CD14-positive monocyte (primary cell): ENCODE data around the gene ACSL1. TPM values are rescaled to one million over a fixed set of nuclear protein-coding genes. Genes with fewer than 3 reads are reported as not detected.

ENCODE experiments used
- DNase-seq, 3 donors: peaks; one replicate each; pipeline ENCODE4 v3.0.0-alpha.2; 2011 to 2022
- H2AFZ ChIP-seq: 2 replicates; pipeline ENCODE4 v1.6.0; 2012; ENCODE audit warnings: mild to moderate bottlenecking, low read depth, low read length, inconsistent platforms; ENCODE audit not compliant: insufficient read depth, poor library complexity, severe bottlenecking
- H3K27ac ChIP-seq, 2 donors: 1 replicate in 1 of 2; 2 replicates in 1 of 2; pipeline ENCODE4 v1.5.1; 2012 to 2013; ENCODE audit warnings: low read length in 2 of 2, control low read depth in 1 of 2, inconsistent platforms in 1 of 2, low read depth in 1 of 2, mild to moderate bottlenecking in 1 of 2
- H3K27me3 ChIP-seq, 2 donors: one replicate each; pipeline versions ENCODE4 v1.6.0 to v1.6.1; 2011 to 2013; ENCODE audit warnings: low read length in 2 of 2; ENCODE audit not compliant: control insufficient read depth in 2 of 2, insufficient read depth in 2 of 2
- H3K36me3 ChIP-seq, 2 donors: replicated peaks in 1 of 2; 1 replicate in 1 of 2; 2 replicates in 1 of 2; pipeline versions ENCODE4 v1.5.1 to v1.6.1; 2012 to 2013; ENCODE audit warnings: low read length in 2 of 2, control low read depth in 1 of 2, inconsistent platforms in 1 of 2, mild to moderate bottlenecking in 1 of 2; ENCODE audit not compliant: insufficient read depth in 2 of 2, control insufficient read depth in 1 of 2
- H3K4me1 ChIP-seq, 2 donors: 1 replicate in 1 of 2; 2 replicates in 1 of 2; pipeline versions ENCODE4 v1.5.1 to v1.6.1; 2012 to 2013; ENCODE audit warnings: low read length in 2 of 2, control low read depth in 1 of 2, inconsistent platforms in 1 of 2, mild to moderate bottlenecking in 1 of 2, moderate library complexity in 1 of 2; ENCODE audit not compliant: insufficient read depth in 2 of 2, control insufficient read depth in 1 of 2
- H3K4me2 ChIP-seq: replicated peaks from 2 replicates; pipeline ENCODE3; 2012; ENCODE audit warnings: low read length, moderate library complexity, mild to moderate bottlenecking; ENCODE audit not compliant: poor library complexity, severe bottlenecking; ENCODE audit errors: extremely low read depth
- H3K4me3 ChIP-seq, 3 experiments: fragments of 200-600 bp in 1 of 3; sonication (generic) in 1 of 3; replicated peaks in 1 of 3; 1 replicate in 2 of 3; 2 replicates in 1 of 3; pipeline ENCODE4 v1.5.1; 2011 to 2013; ENCODE audit warnings: low read length in 3 of 3, mild to moderate bottlenecking in 3 of 3, control low read depth in 2 of 3, low read depth in 2 of 3, inconsistent platforms in 1 of 3, moderate library complexity in 1 of 3
- H3K79me2 ChIP-seq: 2 replicates; pipeline ENCODE4 v1.6.0; 2012; ENCODE audit warnings: mild to moderate bottlenecking, control low read depth, inconsistent platforms, low read length, moderate library complexity; ENCODE audit not compliant: insufficient read depth
- H3K9ac ChIP-seq: 2 replicates; pipeline ENCODE4 v1.6.0; 2017; ENCODE audit warnings: low read length, mild to moderate bottlenecking; ENCODE audit not compliant: insufficient read depth, poor library complexity, severe bottlenecking
- H3K9me3 ChIP-seq, 2 donors: replicated peaks in 1 of 2; 1 replicate in 1 of 2; 2 replicates in 1 of 2; pipeline versions ENCODE4 v1.5.1 to v1.6.1; 2012 to 2013; ENCODE audit warnings: low read length in 2 of 2, control low read depth in 1 of 2; ENCODE audit not compliant: control insufficient read depth in 1 of 2, insufficient read depth in 1 of 2
- H4K20me1 ChIP-seq: 2 replicates; pipeline ENCODE4 v1.6.0; 2012; ENCODE audit warnings: mild to moderate bottlenecking, low read length, control low read depth, moderate library complexity; ENCODE audit not compliant: insufficient read depth
- H3K27ac Mint-ChIP-seq, 7 donors: one replicate each; pipeline ENCODE4 v1.8.0; 2020; ENCODE audit warnings: mild to moderate bottlenecking in 7 of 7, mixed read lengths in 7 of 7, moderate library complexity in 6 of 7, inconsistent platforms in 2 of 7
- H3K27me3 Mint-ChIP-seq, 3 donors: one replicate each; pipeline ENCODE4 v1.8.0; 2021 to 2022; ENCODE audit warnings: low read depth in 3 of 3, mild to moderate bottlenecking in 3 of 3, mixed read lengths in 3 of 3, moderate library complexity in 3 of 3, inconsistent platforms in 1 of 3
- H3K36me3 Mint-ChIP-seq, 2 donors: one replicate each; pipeline ENCODE4 v1.8.0; 2020; ENCODE audit warnings: mixed read lengths in 2 of 2, inconsistent platforms in 1 of 2, mild to moderate bottlenecking in 1 of 2
- H3K4me1 Mint-ChIP-seq: one replicate; pipeline ENCODE4 v1.8.0; 2020; ENCODE audit warnings: mild to moderate bottlenecking, mixed read lengths
- H3K4me3 Mint-ChIP-seq, 2 donors: one replicate each; pipeline ENCODE4 v1.8.0; 2020; ENCODE audit warnings: mild to moderate bottlenecking in 2 of 2, mixed read lengths in 2 of 2, moderate library complexity in 1 of 2
- H3K9me3 Mint-ChIP-seq, 7 donors: one replicate each; pipeline ENCODE4 v1.8.0; 2020 to 2022; ENCODE audit warnings: mixed read lengths in 7 of 7, mild to moderate bottlenecking in 6 of 7, moderate library complexity in 6 of 7, inconsistent platforms in 2 of 7
- WGBS: methylation state at CpG from one replicate; pipeline ENCODE4 v1.1.5; 2013; ENCODE audit warnings: missing lambda C conversion rate; ENCODE audit not compliant: insufficient coverage; 5-methylcytosine and 5-hydroxymethylcytosine counted together
- intact Hi-C, 2 donors: fragments of 100-400 bp; cut with micrococcal nuclease; formaldehyde crosslinking; loops; one replicate each; pipeline versions ENCODE4 v1.15.0 to v1.15.1; 2023
- polyA plus RNA-seq, 3 donors: library from polyadenylated mRNA; depleted of rRNA in 1 of 3; unstranded in 2 of 3; stranded (reverse) in 1 of 3; fragments of 300-500 nt in 2 of 3; fragments of >200 nt in 1 of 3; fragmentation: Illumina TruSeq in 2 of 3; gene quantifications; 1 replicate in 2 of 3; 2 replicates in 1 of 3; pipeline ENCODE4 v1.2.3, GENCODE V29; 2012 to 2021
- TF ChIP-seq, protein P1 (sequence below): fragments of 200-600 bp; IDR thresholded peaks from one replicate; pipeline ENCODE4 v1.8.0; 2022; ENCODE audit warnings: antibody characterized with exemption, mild to moderate bottlenecking

The ACSL1 gene
- polyA plus RNA-seq, 3 donors = 72.4 to 115 (median 115) TPM

DNA sequence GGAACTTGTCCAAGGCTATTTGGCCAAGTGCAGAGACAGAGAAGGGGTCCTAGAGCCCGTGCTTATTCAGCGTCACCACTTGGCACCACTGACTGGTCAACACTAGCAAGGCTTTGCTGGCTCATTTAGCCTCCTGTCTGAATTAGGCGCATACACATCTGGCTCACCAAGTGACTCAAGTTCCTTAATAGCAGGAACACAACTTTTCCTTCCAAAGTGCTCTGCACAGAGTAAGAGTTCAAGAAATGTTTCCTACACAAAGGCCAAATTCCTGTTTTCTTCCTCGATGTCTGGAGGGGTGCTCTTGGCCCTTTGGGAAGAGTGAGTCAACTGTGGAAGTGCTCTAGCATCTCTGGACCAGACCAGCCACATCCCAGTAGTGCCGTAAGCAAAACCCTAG, 65.1 kb downstream of the ACSL1 start:
- Histone ChIP-seq H3K4me1 (no peaks in the 10 kb centered on the region), H3K79me2 (no peaks in the 10 kb centered on the region), H3K27me3 (no peaks in the 10 kb centered on the region), H3K36me3 (peaks cover 86 to 96% of the 10 kb centered on the region in 2 donors), H3K9ac (no peak overlapping the region), H3K4me2 (no peak overlapping the region), H3K9me3 (no peaks in the 10 kb centered on the region), H3K4me3 (no peak overlapping the region), H2AFZ (no peak overlapping the region), H4K20me1 (peaks cover 73% of the 10 kb centered on the region), H3K27ac (no peak overlapping the region)
- 100% methylated on average over 3 of the region's 5 CpGs for WGBS
- peaks cover 6% of the 10 kb centered on the region for H3K4me1 Mint-ChIP-seq
- no peak for DNase-seq
- TF ChIP-seq, protein P1, sequence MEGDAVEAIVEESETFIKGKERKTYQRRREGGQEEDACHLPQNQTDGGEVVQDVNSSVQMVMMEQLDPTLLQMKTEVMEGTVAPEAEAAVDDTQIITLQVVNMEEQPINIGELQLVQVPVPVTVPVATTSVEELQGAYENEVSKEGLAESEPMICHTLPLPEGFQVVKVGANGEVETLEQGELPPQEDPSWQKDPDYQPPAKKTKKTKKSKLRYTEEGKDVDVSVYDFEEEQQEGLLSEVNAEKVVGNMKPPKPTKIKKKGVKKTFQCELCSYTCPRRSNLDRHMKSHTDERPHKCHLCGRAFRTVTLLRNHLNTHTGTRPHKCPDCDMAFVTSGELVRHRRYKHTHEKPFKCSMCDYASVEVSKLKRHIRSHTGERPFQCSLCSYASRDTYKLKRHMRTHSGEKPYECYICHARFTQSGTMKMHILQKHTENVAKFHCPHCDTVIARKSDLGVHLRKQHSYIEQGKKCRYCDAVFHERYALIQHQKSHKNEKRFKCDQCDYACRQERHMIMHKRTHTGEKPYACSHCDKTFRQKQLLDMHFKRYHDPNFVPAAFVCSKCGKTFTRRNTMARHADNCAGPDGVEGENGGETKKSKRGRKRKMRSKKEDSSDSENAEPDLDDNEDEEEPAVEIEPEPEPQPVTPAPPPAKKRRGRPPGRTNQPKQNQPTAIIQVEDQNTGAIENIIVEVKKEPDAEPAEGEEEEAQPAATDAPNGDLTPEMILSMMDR = no peak
- H3K36me3 Mint-ChIP-seq = peaks cover 84 to 94% of the 10 kb centered on the region in 2 donors
- H3K27me3 Mint-ChIP-seq = no peaks in the 10 kb centered on the region
- peak overlapping the region in 2 of 7 donors; percentile 1 to 16 for H3K27ac Mint-ChIP-seq
- no peak overlapping the region for H3K4me3 Mint-ChIP-seq
- intact Hi-C loops = no loop called here
- H3K9me3 Mint-ChIP-seq = no peaks in the 10 kb centered on the region

DNA sequence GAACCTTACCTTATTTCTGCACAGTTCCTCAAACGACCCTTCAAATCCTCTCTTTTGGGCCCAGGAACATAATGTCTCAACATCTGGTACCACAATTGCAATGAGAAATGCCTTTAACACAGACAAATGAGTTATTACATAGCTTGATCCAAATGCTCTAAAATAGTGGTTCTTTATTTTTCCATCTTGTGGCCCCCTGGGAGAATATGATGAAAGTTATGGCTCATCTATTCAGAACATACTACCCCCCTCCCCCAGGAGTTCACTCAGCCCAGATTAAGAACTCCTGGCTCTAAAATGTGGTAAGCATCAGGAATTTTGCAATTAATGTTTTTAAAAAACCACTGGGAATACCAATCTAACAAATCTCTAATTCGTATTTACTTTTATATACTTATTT, 68.0 kb downstream of the ACSL1 start:
- Histone ChIP-seq H3K4me2 (no peak overlapping the region), H3K4me3 (no peak overlapping the region), H2AFZ (no peak overlapping the region), H3K9me3 (no peaks in the 10 kb centered on the region), H3K27me3 (no peaks in the 10 kb centered on the region), H3K27ac (no peak overlapping the region), H4K20me1 (peaks cover 53% of the 10 kb centered on the region), H3K4me1 (peaks cover 0 to 3% of the 10 kb centered on the region in 2 donors), H3K36me3 (peaks cover 77 to 96% of the 10 kb centered on the region in 2 donors), H3K79me2 (no peaks in the 10 kb centered on the region), H3K9ac (no peak overlapping the region)
- Mint-ChIP-seq H3K4me3 (no peak overlapping the region), H3K36me3 (peaks cover 83 to 94% of the 10 kb centered on the region in 2 donors), H3K9me3 (peaks cover 0 to 3% (median 0%) of the 10 kb centered on the region in 7 donors), H3K27me3 (no peaks in the 10 kb centered on the region), H3K27ac (no peak overlapping the region), H3K4me1 (peaks cover 9% of the 10 kb centered on the region)
- intact Hi-C loops = no loop called here
- WGBS = no CpG with 5 or more reads among the region's 2 CpGs
- DNase-seq = no peak
- TF ChIP-seq, protein P1 = no peak
